HG02840 (cell line): ENCODE measurements around the gene TFF3.

Experiments
- ATAC-seq: cut with Tn5 transposase; IDR thresholded peaks from one replicate; pipeline ENCODE4 v1.9.1; 2021; ENCODE audit warnings: mild to moderate bottlenecking, moderate library complexity, moderate number of reproducible peaks; ENCODE audit not compliant: unreplicated experiment, low FRiP score

Gene TFF3

DNA sequence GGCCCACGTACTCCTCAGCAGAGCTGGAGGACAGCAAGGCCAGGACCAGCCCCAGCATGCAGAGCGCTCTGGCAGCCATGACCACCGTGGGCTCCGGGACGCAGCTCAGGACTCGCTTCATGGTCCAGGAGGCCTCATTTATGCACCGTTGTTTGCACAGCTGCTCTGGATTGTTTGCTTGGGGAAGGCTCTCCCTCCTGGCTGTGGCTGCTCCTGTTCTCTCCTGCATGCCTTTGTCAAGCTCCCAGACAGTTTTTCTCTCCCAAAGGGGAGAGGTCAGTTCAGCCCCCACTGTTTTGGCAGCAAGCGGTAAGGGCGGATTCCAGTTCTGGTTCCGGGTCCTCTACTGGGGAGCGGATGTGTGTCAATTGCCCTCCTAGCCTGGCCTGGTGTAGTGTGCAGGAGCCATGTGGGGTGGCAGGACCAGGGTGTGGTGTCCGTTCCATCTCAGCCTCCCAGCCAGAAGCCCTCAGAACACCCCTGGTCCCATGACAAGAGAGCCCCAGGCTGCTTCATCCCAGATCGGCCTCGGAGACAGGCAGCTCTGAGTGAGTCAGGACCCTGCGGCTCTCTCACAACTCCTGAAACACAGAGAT lies at the start of gene TFF3:
Gene TFF3, minus strand, starts transcription at position 114 of the 596 bp plus-strand sequence. Its CDS starts 35 bp downstream, at position 79.
- ATAC-seq: no peak

- ATAC-seq: no peak
Observed at GRCh38 chr21:42364304-42364865, 49.2 kb upstream of the TFF3 start.

DNA sequence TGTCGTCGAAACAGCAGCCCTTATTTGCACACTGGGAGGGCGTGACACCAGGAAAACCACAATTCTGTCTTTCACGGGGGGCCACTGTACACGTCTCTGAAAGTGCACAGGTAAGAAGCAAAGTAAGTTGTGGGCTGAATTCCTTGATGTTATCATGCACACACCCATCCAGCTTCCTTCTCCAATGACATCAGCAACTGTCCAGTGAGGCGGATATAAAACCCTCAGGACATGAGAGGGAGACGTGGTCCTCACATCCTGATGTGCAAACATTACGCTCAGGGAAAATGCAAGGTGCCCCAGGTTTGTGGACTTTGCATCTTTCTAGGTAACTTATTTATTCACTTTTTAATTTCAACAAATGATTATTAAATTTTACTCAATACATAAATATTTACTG lies 48.1 kb upstream of the TFF3 start:
- no peak for ATAC-seq

DNA sequence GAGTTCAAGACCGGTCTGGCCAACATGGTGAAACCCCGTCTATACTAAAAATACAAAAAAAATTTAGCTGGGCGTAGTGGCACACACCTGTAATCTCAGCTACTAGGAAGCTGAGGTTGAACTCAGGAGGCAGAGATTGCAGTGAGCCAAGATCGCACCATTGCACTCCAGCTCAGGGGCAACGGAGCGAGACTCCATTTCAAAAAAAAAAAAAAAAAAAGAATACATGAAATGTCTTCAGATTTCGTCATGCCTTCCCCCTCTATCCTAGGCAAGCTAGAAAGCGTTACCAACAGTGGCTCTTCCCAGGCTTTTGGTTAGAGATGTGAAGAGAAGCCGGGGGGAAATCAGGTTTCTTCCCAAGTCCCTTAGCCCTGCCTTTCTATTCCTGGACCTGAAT lies 47.5 kb upstream of the TFF3 start:
- no peak for ATAC-seq

- ATAC-seq: no peak
Observed at GRCh38 chr21:42362198-42362597, 47.0 kb upstream of the TFF3 start.

- ATAC-seq: no peak
Observed at GRCh38 chr21:42361286-42361685, 46.1 kb upstream of the TFF3 start.

DNA sequence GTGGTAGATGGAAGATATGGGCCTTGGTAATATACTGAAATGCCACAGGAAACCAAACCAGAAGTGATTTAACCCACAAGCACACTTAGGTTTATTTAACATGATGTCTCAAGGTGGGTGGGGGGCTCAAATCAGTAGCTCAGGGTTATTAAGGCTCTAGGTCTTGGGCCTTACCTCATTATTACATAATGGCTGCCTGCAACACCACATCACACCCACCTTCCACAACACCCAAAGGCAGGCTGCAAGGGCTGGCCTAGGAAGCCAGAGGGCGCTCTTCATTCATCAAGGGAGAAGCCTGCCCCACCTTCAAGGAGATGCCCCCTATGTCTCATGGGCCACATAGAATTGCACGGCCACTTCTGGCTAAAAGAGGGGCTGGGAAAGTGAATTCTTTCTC lies 45.1 kb upstream of the TFF3 start:
- ATAC-seq: no peak

- ATAC-seq: no peak
Observed at GRCh38 chr21:42358937-42359336, 43.7 kb upstream of the TFF3 start.

- ATAC-seq: no peak
Observed at GRCh38 chr21:42358261-42358660, 43.1 kb upstream of the TFF3 start.

DNA sequence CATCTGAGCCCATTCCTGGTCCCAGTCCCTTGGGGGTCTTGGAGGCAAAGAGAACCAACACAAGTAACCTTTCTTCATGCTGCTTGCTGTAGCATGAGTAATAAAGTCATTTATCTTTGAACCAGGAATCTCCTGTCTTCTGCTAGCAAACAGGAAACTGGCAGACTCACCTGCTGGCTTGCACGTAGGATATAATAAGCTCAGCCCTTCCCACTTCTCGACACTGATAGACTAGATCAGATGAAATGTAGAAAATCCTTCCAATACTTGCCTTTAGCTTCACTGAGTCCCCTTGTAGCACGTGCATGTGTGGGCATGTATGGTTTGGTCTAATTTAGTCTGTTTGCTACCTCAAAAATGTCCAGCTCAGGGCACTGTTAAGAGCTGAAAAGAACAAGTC lies 42.1 kb upstream of the TFF3 start:
- ATAC-seq: no peak

DNA sequence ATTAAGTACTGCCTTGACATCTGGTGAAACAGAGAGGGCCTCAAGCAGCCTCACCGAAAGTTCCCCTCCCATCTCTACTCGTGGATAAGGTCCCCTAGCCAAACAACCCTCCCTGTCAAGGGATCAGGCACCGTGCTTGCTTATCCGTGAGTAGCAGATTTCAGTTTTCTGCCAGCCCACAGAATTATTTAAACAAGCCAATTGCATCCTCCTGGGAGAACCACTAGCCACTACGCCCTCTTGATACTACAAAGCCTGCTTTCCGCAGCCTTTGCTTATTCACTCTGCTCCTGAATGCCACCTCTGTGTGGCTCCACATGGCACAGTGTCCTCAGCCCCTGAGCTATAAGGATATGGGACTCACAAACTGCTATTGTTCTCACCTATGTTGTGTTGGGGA lies 41.4 kb upstream of the TFF3 start:
- ATAC-seq: no peak

DNA sequence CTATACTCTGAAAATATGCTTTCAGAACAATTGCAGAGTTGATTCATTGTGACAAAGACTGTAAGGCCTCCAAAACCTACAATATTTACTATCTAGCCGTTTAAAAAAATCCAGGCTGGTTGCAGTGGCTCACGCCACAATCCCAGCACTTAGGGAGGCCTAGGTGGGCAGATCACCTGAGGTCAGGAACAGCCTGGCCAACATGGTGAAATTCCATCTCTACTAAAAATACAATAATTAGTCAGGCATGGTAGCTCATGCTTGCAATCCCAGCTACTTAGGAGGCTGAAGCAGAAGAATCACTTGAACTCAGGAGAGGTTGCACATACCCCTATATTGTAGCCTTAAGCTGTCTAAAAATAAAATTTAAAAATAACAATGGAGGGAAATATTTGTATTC lies 40.8 kb upstream of the TFF3 start:
- ATAC-seq: no peak

DNA sequence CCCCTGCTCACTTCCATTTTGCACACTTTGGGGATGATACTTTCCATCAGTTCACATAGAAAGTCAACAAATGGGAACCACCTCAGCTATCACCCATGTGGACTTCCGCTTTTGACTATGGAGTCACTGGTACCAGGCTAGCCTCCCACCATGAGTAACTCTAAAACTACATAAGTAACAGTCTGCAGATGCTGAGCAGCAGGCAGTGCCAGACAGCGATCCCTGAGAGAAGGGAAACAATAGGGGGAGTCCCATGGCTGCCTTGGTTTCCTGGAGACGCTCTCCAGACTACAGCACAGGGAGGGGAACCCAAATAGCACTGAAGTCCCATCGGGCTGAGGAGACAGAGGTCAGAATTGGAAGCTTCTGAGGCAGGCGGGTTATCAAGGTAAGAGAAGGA lies 38.4 kb upstream of the TFF3 start:
- ATAC-seq: no peak

GRCh38 chr21:42352441-42353095 lies 37.4 kb upstream of the TFF3 start:
- ATAC-seq: no peak

DNA sequence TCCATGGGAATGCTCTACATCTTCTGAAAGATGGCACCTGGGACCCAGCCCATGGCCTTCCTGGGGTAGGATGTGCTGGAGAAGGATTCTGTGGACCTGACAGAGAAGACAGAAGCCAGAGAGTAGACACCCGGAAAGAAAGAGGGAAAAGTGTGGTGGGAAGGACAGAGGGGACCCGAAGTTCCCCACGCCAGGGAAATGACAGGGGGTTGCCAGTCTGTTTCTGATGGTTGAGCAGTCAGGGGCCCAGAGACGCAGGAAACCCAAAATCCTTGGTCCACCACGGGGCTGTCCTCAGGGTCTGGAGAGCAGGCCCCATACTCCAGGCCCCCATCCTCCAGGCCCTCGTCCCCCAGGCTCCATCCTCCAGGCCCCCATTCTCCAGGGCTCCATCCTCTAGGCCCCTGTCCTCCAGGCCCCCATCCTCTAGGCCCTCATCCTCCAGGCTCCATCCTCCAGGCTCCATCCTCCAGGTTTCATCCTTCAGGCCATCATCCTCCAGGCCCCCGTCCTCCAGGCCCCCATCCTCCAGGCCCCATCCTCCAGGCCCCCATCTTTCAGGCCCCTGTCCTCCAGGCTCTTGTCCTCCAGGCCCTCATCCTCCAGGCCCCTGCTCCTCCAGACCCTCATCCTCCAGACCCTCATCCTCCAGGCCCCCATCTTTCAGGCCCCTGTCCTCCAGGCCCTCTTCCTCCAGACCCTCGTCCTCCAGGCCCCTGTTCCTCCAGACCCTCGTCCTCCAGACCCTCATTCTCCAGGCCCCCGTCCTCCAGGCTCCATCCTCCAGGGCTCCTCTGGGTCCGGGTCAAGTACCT lies 36.6 kb upstream of the TFF3 start:
- no peak for ATAC-seq

DNA sequence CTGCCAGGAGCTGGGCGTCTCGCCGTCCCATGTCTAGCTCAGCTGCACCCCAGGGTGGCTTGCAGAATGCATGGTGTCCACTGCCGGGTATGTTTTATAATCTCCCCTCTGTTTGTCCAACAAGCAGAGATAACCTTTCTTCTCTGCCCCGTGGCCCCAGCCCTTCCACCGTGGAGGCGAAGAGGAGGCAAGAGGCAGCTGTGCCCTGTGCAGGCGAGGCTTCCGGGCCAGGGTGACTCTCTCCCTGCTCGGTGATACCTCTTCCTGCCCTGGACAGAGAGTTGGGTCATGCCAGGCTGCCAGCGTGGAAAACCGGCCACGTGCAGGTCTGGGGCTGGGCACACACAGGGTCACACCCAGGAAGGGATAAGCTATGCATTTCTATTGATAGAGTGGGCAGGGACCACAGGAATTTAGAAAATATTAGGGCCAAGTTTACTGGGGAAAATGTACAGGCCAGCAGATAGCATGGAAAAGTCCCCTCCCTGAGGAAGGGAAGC lies 35.8 kb upstream of the TFF3 start, which contains the start of gene TFF2:
Gene TFF2, minus strand, starts transcription at position 68 of the 500 bp plus-strand sequence. Its CDS starts 37 bp downstream, at position 31.
- ATAC-seq: no peak

DNA sequence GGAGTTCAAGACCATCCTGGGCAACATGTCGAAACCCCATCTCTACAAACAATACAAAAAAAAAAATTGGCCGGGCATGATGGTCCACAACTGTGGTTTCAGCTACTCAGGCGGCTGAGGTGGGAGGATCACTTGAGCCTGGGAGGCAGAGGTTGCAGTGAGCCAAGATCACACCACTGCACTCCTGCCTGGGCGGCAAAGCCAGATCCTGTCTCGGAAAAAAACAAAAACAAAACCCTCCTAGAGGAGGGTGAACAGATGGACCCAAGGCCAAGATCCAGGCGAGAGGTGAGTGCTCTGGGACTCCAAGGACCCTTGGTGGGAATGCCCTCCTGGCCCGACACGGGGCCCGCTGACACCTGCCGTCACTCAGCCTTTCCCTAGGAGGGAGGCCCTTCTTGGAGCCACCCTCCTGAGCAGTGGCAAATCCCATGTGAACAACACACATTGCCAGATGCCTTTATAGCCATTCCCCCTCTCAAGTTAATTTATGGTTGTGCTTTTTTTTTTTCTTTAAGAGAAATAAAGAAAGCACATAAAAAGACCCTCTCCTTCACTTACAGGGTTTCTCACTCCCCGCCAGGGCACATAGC lies 35.2 kb upstream of the TFF3 start:
- no peak for ATAC-seq

- ATAC-seq: no peak
Observed at GRCh38 chr21:42349420-42350317, 34.5 kb upstream of the TFF3 start.

DNA sequence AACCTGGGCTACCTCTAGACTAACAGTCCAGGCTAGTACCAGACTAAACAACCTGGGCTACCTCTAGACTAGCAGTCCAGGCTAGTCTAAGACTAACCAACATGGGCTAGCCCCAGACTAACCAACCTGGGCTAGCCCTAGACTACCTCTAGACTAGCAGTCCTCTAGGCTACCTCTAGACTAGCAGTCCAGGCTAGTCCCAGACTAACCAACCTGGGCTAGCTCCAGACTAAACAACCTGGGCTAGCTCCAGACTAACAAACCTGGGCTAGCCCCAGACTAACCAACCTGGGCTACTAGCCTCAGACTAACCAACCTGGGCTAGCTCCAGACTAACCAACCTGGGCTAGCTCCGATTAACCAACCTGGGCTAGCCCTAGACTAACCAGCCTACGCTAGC lies 33.6 kb upstream of the TFF3 start:
- ATAC-seq: no peak
